B cell (primary cell): ENCODE results near the gene CADM2. TPM values are rescaled to one million over a fixed set of nuclear protein-coding genes. Genes with fewer than 3 reads are reported as not detected.

ENCODE experiments used
- ATAC-seq: fragments of 200-7000 bp; cut with Tn5 transposase; one replicate; pipeline ENCODE4 v1.10.0; 2021; ENCODE audit warnings: low read depth, mild to moderate bottlenecking, moderate number of reproducible peaks, moderate library complexity
- CTCF ChIA-PET: fragments of 350-600 bp; sonication (Branson Sonifier 250); formaldehyde crosslinking; loops from one replicate; lab custom pipeline; 2021; ENCODE audit warnings: antibody characterized with exemption, inconsistent platforms; lab: Charles Lee
- POLR2A ChIA-PET: fragments of 350-600 bp; sonication (Branson Sonifier 250); formaldehyde crosslinking; loops from one replicate; lab custom pipeline; 2021; ENCODE audit warnings: antibody characterized with exemption; lab: Charles Lee
- DNase-seq: peaks from one replicate; pipeline ENCODE4 v3.0.0; 2013
- H2AFZ ChIP-seq: 2 replicates; pipeline ENCODE4 v1.6.1; 2012; ENCODE audit warnings: mild to moderate bottlenecking, low read depth, low read length; ENCODE audit not compliant: insufficient read depth, poor library complexity, severe bottlenecking
- H3K27ac ChIP-seq, 2 donors: 1 replicate in 1 of 2; 2 replicates in 1 of 2; pipeline ENCODE4 v1.5.1; 2012 to 2013; ENCODE audit warnings: low read length in 2 of 2, mild to moderate bottlenecking in 2 of 2, moderate library complexity in 1 of 2
- H3K27me3 ChIP-seq, 4 experiments: fragments of 200-600 bp in 1 of 4; sonication (generic) in 1 of 4; replicated peaks in 1 of 4; 1 replicate in 2 of 4; 2 replicates in 2 of 4; pipeline versions ENCODE4 v1.6.1 to v1.7.0; 2013 to 2016; ENCODE audit warnings: low read length in 3 of 4, mild to moderate bottlenecking in 2 of 4, mixed read lengths in 1 of 4, moderate library complexity in 1 of 4; ENCODE audit not compliant: insufficient read depth in 4 of 4, control insufficient read depth in 3 of 4; ENCODE audit errors: control extremely low read depth in 1 of 4
- H3K36me3 ChIP-seq, 2 experiments: replicated peaks in 1 of 2; 1 replicate in 1 of 2; 2 replicates in 1 of 2; pipeline versions ENCODE4 v1.6.1 to v1.7.1; 2013; ENCODE audit warnings: low read length in 1 of 2; ENCODE audit not compliant: insufficient read depth in 2 of 2, control insufficient read depth in 1 of 2; ENCODE audit errors: control extremely low read depth in 1 of 2, extremely low read depth in 1 of 2
- H3K4me1 ChIP-seq, 2 donors: fragments of 200-600 bp in 1 of 2; sonication (generic) in 1 of 2; 1 replicate in 1 of 2; 2 replicates in 1 of 2; pipeline versions ENCODE4 v1.5.1 to v1.6.1; 2013 to 2017; ENCODE audit warnings: low read length in 2 of 2; ENCODE audit not compliant: control insufficient read depth in 2 of 2, insufficient read depth in 2 of 2
- H3K4me2 ChIP-seq: replicated peaks from 2 replicates; pipeline ENCODE3; 2012; ENCODE audit warnings: mild to moderate bottlenecking, low read depth, low read length; ENCODE audit not compliant: poor library complexity, severe bottlenecking
- H3K4me3 ChIP-seq, 5 experiments: fragments of 200-600 bp in 1 of 5; sonication (generic) in 1 of 5; 1 replicate in 3 of 5; 2 replicates in 2 of 5; pipeline versions ENCODE4 v1.5.1 to v1.7.0; 2011 to 2016; ENCODE audit warnings: low read length in 4 of 5, mild to moderate bottlenecking in 4 of 5, low read depth in 2 of 5, control low read depth in 1 of 5, moderate library complexity in 1 of 5; ENCODE audit not compliant: insufficient read depth in 1 of 5; ENCODE audit errors: control extremely low read depth in 1 of 5, extremely low read depth in 1 of 5
- H3K79me2 ChIP-seq: fragments of 200-600 bp; sonication (generic); one replicate; pipeline ENCODE4 v1.6.0; 2016; ENCODE audit warnings: low read length; ENCODE audit not compliant: control insufficient read depth, insufficient read depth
- H3K9ac ChIP-seq: fragments of 200-600 bp; sonication (generic); 2 replicates; pipeline ENCODE4 v1.6.1; 2017; ENCODE audit warnings: mild to moderate bottlenecking, low read length, moderate library complexity
- H3K9me3 ChIP-seq, 3 donors: one replicate each; pipeline versions ENCODE4 v1.6.1 to v1.7.1; 2013; ENCODE audit warnings: low read length in 2 of 3; ENCODE audit not compliant: control insufficient read depth in 2 of 3, insufficient read depth in 1 of 3; ENCODE audit errors: control extremely low read depth in 1 of 3
- H4K20me1 ChIP-seq: 2 replicates; pipeline ENCODE4 v1.6.0; 2012; ENCODE audit warnings: mild to moderate bottlenecking, low read length; ENCODE audit not compliant: insufficient read depth, control insufficient read depth, poor library complexity, severe bottlenecking
- H3K27ac Mint-ChIP-seq: one replicate; pipeline ENCODE4 v1.8.0; 2021; ENCODE audit warnings: mixed read lengths
- H3K27me3 Mint-ChIP-seq: one replicate; pipeline ENCODE4 v1.8.0; 2021; ENCODE audit warnings: mixed read lengths
- H3K4me1 Mint-ChIP-seq: one replicate; pipeline ENCODE4 v1.8.0; 2021; ENCODE audit warnings: mixed read lengths
- H3K4me3 Mint-ChIP-seq: one replicate; pipeline ENCODE4 v1.8.0; 2021; ENCODE audit warnings: mixed read lengths
- H3K9me3 Mint-ChIP-seq: one replicate; pipeline ENCODE4 v1.8.0; 2022; ENCODE audit warnings: mixed read lengths; ENCODE audit not compliant: insufficient read depth
- CTCF ChIP-seq: fragments of 200-600 bp; IDR thresholded peaks from one replicate; pipeline ENCODE4 v1.8.0; 2022; ENCODE audit warnings: antibody characterized with exemption, mild to moderate bottlenecking
- EZH2 ChIP-seq: IDR thresholded peaks from 2 replicates; pipeline ENCODE4 v1.6.1; 2012; ENCODE audit warnings: borderline replicate concordance, low read depth, mild to moderate bottlenecking, moderate library complexity, low read length; ENCODE audit not compliant: insufficient read depth, poor library complexity, severe bottlenecking
- WGBS: methylation state at CpG from one replicate; pipeline ENCODE4 v1.1.5; 2013; ENCODE audit warnings: missing lambda C conversion rate; ENCODE audit not compliant: insufficient coverage; 5-methylcytosine and 5-hydroxymethylcytosine counted together
- intact Hi-C: fragments of 100-400 bp; cut with micrococcal nuclease; formaldehyde crosslinking; loops from one replicate; pipeline ENCODE4 v1.10.0; 2022
- polyA plus RNA-seq: library from polyadenylated mRNA; depleted of rRNA; stranded (reverse); fragments of >200 nt; gene quantifications from 2 replicates; pipeline ENCODE4 v1.2.3, GENCODE V29; 2012
- total RNA-seq, 2 donors: library from RNA; stranded (reverse); fragments of 120-200 nt in 1 of 2; gene quantifications; 1 replicate in 1 of 2; 2 replicates in 1 of 2; pipeline versions ENCODE4 v1.2.3 to v1.2.4, GENCODE V29; 2013 to 2022

CADM2 gene
- total and polyA plus RNA-seq, 2 donors (not counting 1 experiment from before 2014, with no cell fraction given), result 0.10 to 0.37 TPM

- no peak overlapping the region for H3K27ac ChIP-seq
- no peaks in the 10 kb centered on the region for H3K79me2 ChIP-seq
- no peaks in the 10 kb centered on the region for H3K9me3 ChIP-seq
- CTCF ChIA-PET, result no interaction called here
- Mint-ChIP-seq H3K4me3 (no peak overlapping the region), H3K4me1 (no peaks in the 10 kb centered on the region), H3K27ac (no peak overlapping the region), H3K27me3 (no peaks in the 10 kb centered on the region), H3K9me3 (no peaks in the 10 kb centered on the region)
- H4K20me1 ChIP-seq, result no peaks in the 10 kb centered on the region
- no peak overlapping the region for H3K4me3 ChIP-seq
- intact Hi-C loops, result no loop called here
- POLR2A ChIA-PET, result no interaction called here
- no peaks in the 10 kb centered on the region for H3K27me3 ChIP-seq
- WGBS, result 100% methylated on average over 1 of the region's 2 CpGs
- no peak overlapping the region for H2AFZ ChIP-seq
- ATAC-seq (no peak), DNase-seq (no peak)
- H3K4me1 ChIP-seq, result no peaks in the 10 kb centered on the region
- H3K4me2 ChIP-seq, result no peak overlapping the region
- no peak for TF ChIP-seq CTCF
- no peak for TF ChIP-seq EZH2
- no peaks in the 10 kb centered on the region for H3K36me3 ChIP-seq
- no peak overlapping the region for H3K9ac ChIP-seq
Measured at GRCh38 chr3:85433319-85433718, 474.5 kb downstream of the CADM2 start.

GRCh38 chr3:85455561-85456200, 496.9 kb downstream of the CADM2 start:
- intact Hi-C loops, result no loop called here
- TF ChIP-seq EZH2 (no peak), CTCF (no peak)
- Histone ChIP-seq H3K9ac (no peak overlapping the region), H3K9me3 (no peaks in the 10 kb centered on the region), H3K4me2 (no peak overlapping the region), H3K4me3 (no peak overlapping the region), H3K4me1 (no peaks in the 10 kb centered on the region), H3K27ac (no peak overlapping the region), H3K27me3 (no peaks in the 10 kb centered on the region), H3K36me3 (no peaks in the 10 kb centered on the region), H4K20me1 (no peaks in the 10 kb centered on the region), H3K79me2 (no peaks in the 10 kb centered on the region), H2AFZ (no peak overlapping the region)
- no CpG with 5 or more reads among the region's 4 CpGs for WGBS
- H3K4me1 Mint-ChIP-seq, result no peaks in the 10 kb centered on the region
- DNase-seq, result no peak
- POLR2A ChIA-PET, result no interaction called here
- H3K27me3 Mint-ChIP-seq, result no peaks in the 10 kb centered on the region
- H3K9me3 Mint-ChIP-seq, result peaks cover 2% of the 10 kb centered on the region
- H3K27ac Mint-ChIP-seq, result no peak overlapping the region
- no peak overlapping the region for H3K4me3 Mint-ChIP-seq
- CTCF ChIA-PET, result no interaction called here
- ATAC-seq, result no peak
